ENCODE data around the gene QPCT. TPM values are rescaled to one million over a fixed set of nuclear protein-coding genes. Genes with fewer than 3 reads are reported as not detected.

QPCT gene
- total and polyA plus RNA-seq, 2 donors from 2014 or later = 10.4 to 16.6 TPM

GRCh38 chr2:37357530-37357929 lies 13.1 kb downstream of the QPCT start:
- Histone ChIP-seq H3K9ac (ENCODE audit: low read length in 3 of 3) (no peak overlapping the region), H3K9me3 (ENCODE audit: control insufficient read depth in 2 of 3, insufficient read depth in 1 of 3, low read length in 3 of 3) (no peaks in the 10 kb centered on the region), H3K36me3 (ENCODE audit: control insufficient read depth in 2 of 3, insufficient read depth in 3 of 3, low read length in 3 of 3) (no peaks in the 10 kb centered on the region), H3K4me1 (ENCODE audit: control insufficient read depth in 2 of 3, insufficient read depth in 2 of 3, low read depth in 1 of 3, low read length in 3 of 3) (no peaks in the 10 kb centered on the region), H3K4me3 (ENCODE audit: low read length in 3 of 3) (no peak overlapping the region), H3K27ac (ENCODE audit: low read depth in 2 of 2, low read length in 2 of 2) (no peak overlapping the region), H3K27me3 (ENCODE audit: control insufficient read depth, insufficient read depth, low read length) (no peaks in the 10 kb centered on the region)
- DNase-seq = no peak
- intact Hi-C loops (cut with DNase I) = no loop called here
- TF ChIP-seq CTCF (IDR thresholded peaks at IDR 0.05; ENCODE audit: borderline replicate concordance, extremely low read depth, insufficient read depth) = no peak
- FAIRE-seq = no peak

- no peak for TF ChIP-seq CTCF (IDR thresholded peaks at IDR 0.05; ENCODE audit: borderline replicate concordance, extremely low read depth, insufficient read depth)
- no peak overlapping the region for H3K9ac ChIP-seq (ENCODE audit: low read length in 3 of 3)
- H3K27me3 ChIP-seq (ENCODE audit: control insufficient read depth, insufficient read depth, low read length) = no peaks in the 10 kb centered on the region
- H3K4me3 ChIP-seq (ENCODE audit: low read length in 3 of 3) = no peak overlapping the region
- no peaks in the 10 kb centered on the region for H3K36me3 ChIP-seq (ENCODE audit: control insufficient read depth in 2 of 3, insufficient read depth in 3 of 3, low read length in 3 of 3)
- H3K27ac ChIP-seq (ENCODE audit: low read depth in 2 of 2, low read length in 2 of 2) = no peak overlapping the region
- FAIRE-seq = no peak
- intact Hi-C loops (cut with DNase I) = no loop called here
- H3K9me3 ChIP-seq (ENCODE audit: control insufficient read depth in 2 of 3, insufficient read depth in 1 of 3, low read length in 3 of 3) = no peaks in the 10 kb centered on the region
- H3K4me1 ChIP-seq (ENCODE audit: control insufficient read depth in 2 of 3, insufficient read depth in 2 of 3, low read depth in 1 of 3, low read length in 3 of 3) = no peaks in the 10 kb centered on the region
- no peak for DNase-seq
These were observed 14.0 kb downstream of the QPCT start for GRCh38 chr2:37358466-37358865.

GRCh38 chr2:37361216-37361815 lies 16.9 kb downstream of the QPCT start:
- DNase-seq (no peak), FAIRE-seq (no peak)
- no peaks in the 10 kb centered on the region for H3K36me3 ChIP-seq (ENCODE audit: control insufficient read depth in 2 of 3, insufficient read depth in 3 of 3, low read length in 3 of 3)
- H3K4me3 ChIP-seq (ENCODE audit: low read length in 3 of 3) = no peak overlapping the region
- no peaks in the 10 kb centered on the region for H3K4me1 ChIP-seq (ENCODE audit: control insufficient read depth in 2 of 3, insufficient read depth in 2 of 3, low read depth in 1 of 3, low read length in 3 of 3)
- no peaks in the 10 kb centered on the region for H3K27me3 ChIP-seq (ENCODE audit: control insufficient read depth, insufficient read depth, low read length)
- no peaks in the 10 kb centered on the region for H3K9me3 ChIP-seq (ENCODE audit: control insufficient read depth in 2 of 3, insufficient read depth in 1 of 3, low read length in 3 of 3)
- intact Hi-C loops (cut with DNase I) = no loop called here
- TF ChIP-seq CTCF (IDR thresholded peaks at IDR 0.05; ENCODE audit: borderline replicate concordance, extremely low read depth, insufficient read depth) = no peak
- no peak overlapping the region for H3K27ac ChIP-seq (ENCODE audit: low read depth in 2 of 2, low read length in 2 of 2)
- H3K9ac ChIP-seq (ENCODE audit: low read length in 3 of 3) = no peak overlapping the region
